LNCaP clone FGC (cell line): Measurements from ENCODE around the gene SNX2.

Experiments
- DNase-seq: peaks from one replicate; pipeline ENCODE4 v3.0.0-alpha.2; 2011; ENCODE audit warnings: low read depth
- H3K4me3 ChIP-seq: 2 replicates; pipeline ENCODE4 v1.5.1; 2011; ENCODE audit warnings: mild to moderate bottlenecking, low read depth, low read length, control low read depth
- TF ChIP-seq, protein P1 (sequence below): IDR thresholded peaks from 2 replicates; pipeline ENCODE4 v1.5.1; 2012; ENCODE audit warnings: mild to moderate bottlenecking; ENCODE audit not compliant: control insufficient read depth, insufficient read depth; ENCODE audit errors: extremely low read depth

The SNX2 gene

DNA sequence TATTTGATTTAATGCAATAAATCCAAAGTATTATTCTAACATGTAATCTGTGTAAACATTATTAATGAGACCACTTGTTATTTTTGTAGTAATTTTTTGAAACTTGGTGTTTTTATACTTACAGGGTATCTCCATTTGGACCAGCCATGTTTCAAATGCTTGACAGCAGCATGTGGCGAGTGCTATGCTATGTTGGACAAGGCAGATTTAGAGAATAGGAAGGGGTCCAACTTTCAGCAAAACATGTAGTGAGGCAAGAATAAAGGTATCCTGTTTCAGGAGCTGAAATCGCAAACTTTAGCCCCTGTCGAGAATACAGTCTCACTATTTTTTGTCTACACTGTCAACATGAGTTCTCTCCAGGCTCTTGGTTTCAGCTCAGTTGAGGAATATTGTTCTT, 104.2 kb downstream of the SNX2 start:
- H3K4me3 ChIP-seq: no peak overlapping the region
- TF ChIP-seq, protein P1, sequence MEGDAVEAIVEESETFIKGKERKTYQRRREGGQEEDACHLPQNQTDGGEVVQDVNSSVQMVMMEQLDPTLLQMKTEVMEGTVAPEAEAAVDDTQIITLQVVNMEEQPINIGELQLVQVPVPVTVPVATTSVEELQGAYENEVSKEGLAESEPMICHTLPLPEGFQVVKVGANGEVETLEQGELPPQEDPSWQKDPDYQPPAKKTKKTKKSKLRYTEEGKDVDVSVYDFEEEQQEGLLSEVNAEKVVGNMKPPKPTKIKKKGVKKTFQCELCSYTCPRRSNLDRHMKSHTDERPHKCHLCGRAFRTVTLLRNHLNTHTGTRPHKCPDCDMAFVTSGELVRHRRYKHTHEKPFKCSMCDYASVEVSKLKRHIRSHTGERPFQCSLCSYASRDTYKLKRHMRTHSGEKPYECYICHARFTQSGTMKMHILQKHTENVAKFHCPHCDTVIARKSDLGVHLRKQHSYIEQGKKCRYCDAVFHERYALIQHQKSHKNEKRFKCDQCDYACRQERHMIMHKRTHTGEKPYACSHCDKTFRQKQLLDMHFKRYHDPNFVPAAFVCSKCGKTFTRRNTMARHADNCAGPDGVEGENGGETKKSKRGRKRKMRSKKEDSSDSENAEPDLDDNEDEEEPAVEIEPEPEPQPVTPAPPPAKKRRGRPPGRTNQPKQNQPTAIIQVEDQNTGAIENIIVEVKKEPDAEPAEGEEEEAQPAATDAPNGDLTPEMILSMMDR: no peak
- no peak for DNase-seq
